22Rv1 (cell line): ENCODE measurements around the gene THBS4.

Experiments used
- ZFX ChIP-seq: fragments of 450-650 bp; IDR thresholded peaks from 2 replicates; pipeline ENCODE4 v1.6.1; 2017; ENCODE audit warnings: antibody characterized with exemption, borderline replicate concordance
- TF ChIP-seq, protein P1 (sequence below): fragments of 450-650 bp; IDR thresholded peaks from 2 replicates; pipeline ENCODE4 v1.5.1; 2017; ENCODE audit warnings: mild to moderate bottlenecking

DNA sequence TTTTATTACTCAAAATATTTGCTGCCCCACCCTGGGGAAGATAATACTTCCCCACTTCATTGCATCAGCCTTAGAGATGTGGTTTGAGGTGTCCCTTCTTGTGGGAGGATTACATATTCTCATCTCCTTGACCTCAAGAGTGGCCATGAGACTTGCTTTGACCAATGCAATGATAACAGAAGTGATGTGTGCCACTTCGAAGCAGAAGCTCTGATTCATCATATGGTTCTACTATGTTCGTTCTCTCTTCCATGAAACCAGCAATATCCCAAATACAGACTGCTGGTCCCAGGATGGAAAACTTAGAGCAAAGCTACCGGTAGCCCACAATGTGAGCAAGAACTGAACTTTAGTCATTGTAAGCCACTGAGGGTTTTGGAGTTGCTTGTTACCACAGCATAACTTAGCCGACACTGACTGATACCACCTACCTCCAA is 92.0 kb downstream of the THBS4 start:
- TF ChIP-seq, protein P1, sequence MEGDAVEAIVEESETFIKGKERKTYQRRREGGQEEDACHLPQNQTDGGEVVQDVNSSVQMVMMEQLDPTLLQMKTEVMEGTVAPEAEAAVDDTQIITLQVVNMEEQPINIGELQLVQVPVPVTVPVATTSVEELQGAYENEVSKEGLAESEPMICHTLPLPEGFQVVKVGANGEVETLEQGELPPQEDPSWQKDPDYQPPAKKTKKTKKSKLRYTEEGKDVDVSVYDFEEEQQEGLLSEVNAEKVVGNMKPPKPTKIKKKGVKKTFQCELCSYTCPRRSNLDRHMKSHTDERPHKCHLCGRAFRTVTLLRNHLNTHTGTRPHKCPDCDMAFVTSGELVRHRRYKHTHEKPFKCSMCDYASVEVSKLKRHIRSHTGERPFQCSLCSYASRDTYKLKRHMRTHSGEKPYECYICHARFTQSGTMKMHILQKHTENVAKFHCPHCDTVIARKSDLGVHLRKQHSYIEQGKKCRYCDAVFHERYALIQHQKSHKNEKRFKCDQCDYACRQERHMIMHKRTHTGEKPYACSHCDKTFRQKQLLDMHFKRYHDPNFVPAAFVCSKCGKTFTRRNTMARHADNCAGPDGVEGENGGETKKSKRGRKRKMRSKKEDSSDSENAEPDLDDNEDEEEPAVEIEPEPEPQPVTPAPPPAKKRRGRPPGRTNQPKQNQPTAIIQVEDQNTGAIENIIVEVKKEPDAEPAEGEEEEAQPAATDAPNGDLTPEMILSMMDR = no peak
- TF ChIP-seq ZFX = no peak
